Measurements from ENCODE around the gene MYRF.

MYRF gene

DNA sequence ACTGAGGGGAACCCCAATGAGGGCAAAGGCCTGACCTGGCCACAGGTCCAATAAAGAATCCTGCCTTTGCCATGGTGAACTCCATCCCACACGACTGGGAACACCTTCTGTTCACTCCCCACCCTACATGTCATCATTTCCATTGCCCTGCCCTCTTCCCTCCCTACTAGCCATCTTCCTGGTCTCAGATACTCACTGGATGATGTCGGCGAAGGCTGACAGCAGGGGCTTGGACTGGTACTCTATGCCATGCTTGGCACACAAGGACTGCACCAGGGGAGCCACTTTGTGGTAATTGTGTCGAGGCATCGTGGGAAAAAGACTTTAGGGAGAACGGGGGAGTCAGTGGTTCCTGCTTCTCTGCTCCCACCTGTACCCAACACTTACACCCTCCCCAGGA, 50.2 kb downstream of the MYRF start:
- DNase-seq (ENCODE audit: low spot score) = no peak
- Mint-ChIP-seq H3K4me3 (no peak overlapping the region), H3K4me1 (ENCODE audit: low read depth) (peaks cover 15% of the 10 kb centered on the region), H3K36me3 (ENCODE audit: low read depth) (peaks cover 70% of the 10 kb centered on the region), H3K27me3 (ENCODE audit: low read depth) (no peaks in the 10 kb centered on the region), H3K9me3 (no peaks in the 10 kb centered on the region), H3K27ac (no peak overlapping the region)

DNA sequence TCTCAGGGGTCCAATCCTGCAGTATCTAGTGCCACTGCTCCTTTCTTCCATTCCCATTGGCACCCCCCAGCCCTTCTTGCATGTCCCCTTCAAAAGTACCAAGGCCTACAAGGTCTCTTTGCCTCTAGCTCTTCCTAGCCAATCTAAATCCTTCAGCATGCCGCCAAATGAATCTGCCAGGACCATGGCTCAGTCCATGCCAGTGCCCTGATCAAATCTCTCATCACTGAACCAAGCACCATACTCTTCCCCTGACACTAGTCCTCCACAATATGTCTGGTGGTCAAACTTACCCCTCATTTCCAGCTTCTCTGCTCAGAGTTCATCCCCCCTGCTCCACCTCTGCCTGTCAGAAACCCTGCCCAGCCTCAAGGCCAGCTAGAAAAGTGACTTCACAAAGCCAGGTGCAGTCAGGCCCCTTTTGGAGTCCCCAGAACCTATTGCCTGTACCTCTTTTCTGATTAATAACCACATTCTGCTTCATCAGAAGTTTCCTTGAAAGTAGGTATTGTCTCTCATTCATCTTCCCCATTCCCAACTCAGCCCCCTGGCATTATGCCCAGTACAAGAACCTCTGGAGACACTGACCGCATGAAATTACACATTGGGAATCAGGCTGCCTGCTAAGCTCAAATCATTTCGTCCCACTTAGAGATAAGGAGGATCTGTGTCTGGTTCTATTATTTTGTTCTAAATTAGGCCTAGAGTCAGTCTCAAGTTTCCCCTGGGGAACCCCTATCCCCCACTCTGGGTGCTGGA, 51.6 kb downstream of the MYRF start:
- no peak for DNase-seq (ENCODE audit: low spot score)
- peaks cover 67% of the 10 kb centered on the region for H3K36me3 Mint-ChIP-seq (ENCODE audit: low read depth)
- H3K4me1 Mint-ChIP-seq (ENCODE audit: low read depth) = peaks cover 14% of the 10 kb centered on the region
- H3K4me3 Mint-ChIP-seq = no peak overlapping the region
- H3K27ac Mint-ChIP-seq = no peak overlapping the region
- H3K27me3 Mint-ChIP-seq (ENCODE audit: low read depth) = no peaks in the 10 kb centered on the region
- H3K9me3 Mint-ChIP-seq = no peaks in the 10 kb centered on the region

DNA sequence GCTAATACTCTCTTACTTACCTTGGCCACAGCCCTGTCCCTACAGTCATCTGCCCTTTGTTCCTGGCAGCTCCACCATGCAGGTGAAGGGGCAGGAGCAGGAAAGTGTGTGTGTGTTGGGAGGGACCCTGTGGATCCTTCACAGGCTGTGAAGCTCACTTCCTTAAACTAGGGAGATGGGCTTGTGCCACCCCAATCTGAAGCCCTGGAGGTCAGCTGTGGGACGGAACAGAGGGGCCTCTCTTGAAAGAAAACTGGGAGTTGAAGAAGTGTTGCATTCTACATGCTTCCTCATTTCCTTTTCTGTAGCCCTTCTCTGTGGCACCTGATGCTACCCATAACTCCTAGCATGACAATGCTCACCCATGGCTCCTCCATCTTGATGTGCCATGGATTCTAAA, 52.7 kb downstream of the MYRF start:
- Mint-ChIP-seq H3K9me3 (no peaks in the 10 kb centered on the region), H3K4me1 (ENCODE audit: low read depth) (peaks cover 7% of the 10 kb centered on the region), H3K4me3 (no peak overlapping the region), H3K27me3 (ENCODE audit: low read depth) (no peaks in the 10 kb centered on the region), H3K36me3 (ENCODE audit: low read depth) (peaks cover 68% of the 10 kb centered on the region), H3K27ac (peak overlapping the region; percentile 5)
- DNase-seq (ENCODE audit: low spot score) = no peak

DNA sequence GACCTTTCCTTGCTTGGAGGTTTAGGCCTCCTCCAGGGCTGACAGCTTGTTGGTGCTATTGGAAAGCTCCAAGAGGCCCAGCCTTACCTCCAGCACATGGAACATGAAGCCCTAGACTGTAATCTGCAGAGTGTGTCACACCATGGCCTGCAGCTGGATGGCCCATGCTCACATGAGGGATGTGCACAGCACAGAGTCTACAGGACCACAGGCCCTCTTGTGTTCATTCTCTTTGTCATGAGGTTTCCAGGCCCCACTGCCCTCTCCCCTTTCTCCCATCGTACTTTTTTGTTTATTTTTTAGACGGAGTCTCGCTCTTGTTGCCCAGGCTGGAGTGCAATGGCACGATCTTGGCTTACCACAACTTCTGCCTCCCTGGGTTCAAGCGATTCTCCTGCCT, 54.3 kb downstream of the MYRF start:
- Mint-ChIP-seq H3K4me1 (ENCODE audit: low read depth) (peaks cover 4% of the 10 kb centered on the region), H3K9me3 (no peaks in the 10 kb centered on the region), H3K36me3 (ENCODE audit: low read depth) (peaks cover 67% of the 10 kb centered on the region), H3K4me3 (no peak overlapping the region), H3K27me3 (ENCODE audit: low read depth) (no peaks in the 10 kb centered on the region), H3K27ac (no peak overlapping the region)
- no peak for DNase-seq (ENCODE audit: low spot score)

DNA sequence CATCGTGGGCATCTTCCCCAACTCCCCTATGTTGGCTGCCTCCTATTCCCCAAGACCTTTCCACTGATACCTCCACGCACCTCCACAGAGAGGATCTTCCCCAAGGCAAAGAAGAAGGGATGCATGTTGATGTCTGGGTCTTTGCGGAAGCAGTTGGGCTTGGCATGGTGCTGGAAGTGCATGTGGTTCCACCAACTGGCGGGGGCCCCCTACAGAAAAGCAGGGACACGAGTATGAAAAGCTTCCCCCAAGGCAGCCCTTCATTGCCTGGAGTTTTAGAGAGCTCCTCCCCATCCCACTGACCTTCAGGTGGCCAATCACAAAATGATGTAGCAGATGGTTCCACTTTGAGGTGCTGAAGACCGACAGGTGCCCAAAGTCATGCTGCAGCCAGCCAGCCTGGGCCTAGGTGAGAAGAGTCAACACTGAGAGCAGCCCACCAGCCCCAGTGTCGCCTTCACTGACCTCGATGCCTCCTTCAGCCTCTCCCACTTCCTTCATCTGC, 58.3 kb downstream of the MYRF start:
- H3K27me3 Mint-ChIP-seq (ENCODE audit: low read depth) = no peaks in the 10 kb centered on the region
- no peak overlapping the region for H3K4me3 Mint-ChIP-seq
- DNase-seq (ENCODE audit: low spot score) = no peak
- no peaks in the 10 kb centered on the region for H3K9me3 Mint-ChIP-seq
- H3K36me3 Mint-ChIP-seq (ENCODE audit: low read depth) = peaks cover 65% of the 10 kb centered on the region
- peaks cover 11% of the 10 kb centered on the region for H3K4me1 Mint-ChIP-seq (ENCODE audit: low read depth)
- no peak overlapping the region for H3K27ac Mint-ChIP-seq

DNA sequence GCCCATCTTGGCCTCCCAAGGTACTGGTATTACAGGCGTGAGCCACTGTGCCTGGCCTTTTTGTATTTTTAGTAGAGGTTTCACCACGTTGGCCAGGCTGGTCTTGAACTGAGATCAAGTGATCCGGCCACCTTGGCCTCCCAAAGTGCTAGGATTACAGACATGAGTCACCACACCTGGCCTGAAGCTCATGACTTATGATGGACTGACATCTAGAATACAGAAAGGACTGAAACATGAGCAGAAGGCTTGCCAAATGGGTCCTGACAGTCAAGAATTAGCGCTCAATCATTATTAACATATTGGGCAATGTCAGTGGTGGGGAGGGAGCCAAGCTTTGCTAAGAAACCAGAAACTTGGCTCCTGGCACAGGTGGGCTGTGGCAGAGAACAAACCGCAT, 59.4 kb downstream of the MYRF start:
- no peak overlapping the region for H3K4me3 Mint-ChIP-seq
- H3K9me3 Mint-ChIP-seq = no peaks in the 10 kb centered on the region
- H3K27me3 Mint-ChIP-seq (ENCODE audit: low read depth) = no peaks in the 10 kb centered on the region
- DNase-seq (ENCODE audit: low spot score) = no peak
- peaks cover 11% of the 10 kb centered on the region for H3K4me1 Mint-ChIP-seq (ENCODE audit: low read depth)
- no peak overlapping the region for H3K27ac Mint-ChIP-seq
- peaks cover 63% of the 10 kb centered on the region for H3K36me3 Mint-ChIP-seq (ENCODE audit: low read depth)

DNA sequence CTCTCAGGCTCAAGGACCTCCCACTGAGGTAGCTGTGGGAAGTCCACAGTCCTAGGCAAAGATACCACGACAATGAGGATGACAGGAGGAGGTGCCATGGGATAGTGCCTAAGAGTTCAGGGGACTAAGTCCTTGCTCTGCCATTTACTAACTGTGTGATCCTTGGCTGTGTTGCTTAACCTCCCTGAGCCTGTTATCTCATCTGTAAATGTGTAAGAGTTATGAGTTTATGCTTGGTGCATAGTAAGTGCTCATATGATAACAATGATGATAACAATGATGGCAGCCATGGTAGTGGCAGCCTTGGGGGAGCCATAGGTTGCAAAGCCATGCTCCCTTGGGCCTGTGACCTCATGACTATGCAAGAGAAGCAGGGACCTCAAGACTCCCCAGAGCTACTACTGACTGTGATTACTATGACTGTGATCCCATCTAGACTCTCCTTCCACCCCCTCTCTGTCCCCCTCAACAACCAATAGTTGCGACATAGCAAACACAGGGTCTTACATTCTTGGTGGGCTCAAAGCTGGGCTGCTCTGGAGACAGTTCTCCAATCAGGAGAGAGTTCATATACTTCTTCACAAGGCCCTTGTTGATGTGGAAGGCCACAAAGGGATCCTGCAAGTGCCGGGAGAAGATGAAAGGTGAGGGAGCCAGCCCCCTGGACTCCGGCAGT, 60.4 kb downstream of the MYRF start:
- peaks cover 13% of the 10 kb centered on the region for H3K4me1 Mint-ChIP-seq (ENCODE audit: low read depth)
- H3K9me3 Mint-ChIP-seq = no peaks in the 10 kb centered on the region
- no peaks in the 10 kb centered on the region for H3K27me3 Mint-ChIP-seq (ENCODE audit: low read depth)
- peaks cover 56% of the 10 kb centered on the region for H3K36me3 Mint-ChIP-seq (ENCODE audit: low read depth)
- DNase-seq (ENCODE audit: low spot score) = no peak
- no peak overlapping the region for H3K27ac Mint-ChIP-seq
- no peak overlapping the region for H3K4me3 Mint-ChIP-seq

DNA sequence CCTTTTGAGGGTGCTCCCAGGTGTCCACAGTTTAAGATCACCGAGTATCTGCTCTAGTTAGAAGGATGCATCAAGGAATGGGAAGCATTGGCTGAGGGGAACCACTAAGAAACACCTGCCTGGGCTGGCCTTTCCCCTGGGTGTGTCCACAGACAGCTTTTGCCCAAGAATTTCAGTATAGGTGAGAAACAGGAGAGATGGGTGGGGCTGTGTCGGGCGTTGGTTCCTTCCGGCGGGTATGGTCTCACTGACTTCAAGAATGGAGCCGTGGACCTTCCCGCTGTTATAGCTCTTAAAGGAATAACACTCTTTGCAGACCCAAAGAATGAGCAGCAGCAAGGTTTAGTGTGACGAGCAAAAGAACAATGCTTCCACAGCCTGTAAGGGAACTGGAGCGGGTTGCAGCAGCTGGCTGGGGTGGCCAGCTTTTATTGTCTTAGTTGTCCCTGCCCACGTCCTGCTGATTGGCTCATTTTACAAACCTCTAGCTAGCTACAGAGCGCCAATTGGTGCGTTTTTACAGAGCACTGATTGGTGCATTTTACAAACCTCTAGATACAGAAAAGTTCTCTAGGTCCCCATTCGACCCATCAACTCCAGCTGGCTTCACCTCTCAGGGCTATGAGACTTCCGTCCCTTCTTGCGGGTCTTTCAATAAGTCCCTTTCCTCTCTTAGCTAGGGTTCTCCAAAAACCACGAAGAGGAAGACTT, 62.0 kb downstream of the MYRF start:
- Mint-ChIP-seq H3K4me1 (ENCODE audit: low read depth) (peaks cover 13% of the 10 kb centered on the region), H3K9me3 (no peaks in the 10 kb centered on the region), H3K27me3 (ENCODE audit: low read depth) (no peaks in the 10 kb centered on the region), H3K36me3 (ENCODE audit: low read depth) (peaks cover 51% of the 10 kb centered on the region), H3K27ac (peak overlapping the region; percentile 98), H3K4me3 (peak overlapping the region; percentile 97)
- peak; percentile 46 for DNase-seq (ENCODE audit: low spot score)

DNA sequence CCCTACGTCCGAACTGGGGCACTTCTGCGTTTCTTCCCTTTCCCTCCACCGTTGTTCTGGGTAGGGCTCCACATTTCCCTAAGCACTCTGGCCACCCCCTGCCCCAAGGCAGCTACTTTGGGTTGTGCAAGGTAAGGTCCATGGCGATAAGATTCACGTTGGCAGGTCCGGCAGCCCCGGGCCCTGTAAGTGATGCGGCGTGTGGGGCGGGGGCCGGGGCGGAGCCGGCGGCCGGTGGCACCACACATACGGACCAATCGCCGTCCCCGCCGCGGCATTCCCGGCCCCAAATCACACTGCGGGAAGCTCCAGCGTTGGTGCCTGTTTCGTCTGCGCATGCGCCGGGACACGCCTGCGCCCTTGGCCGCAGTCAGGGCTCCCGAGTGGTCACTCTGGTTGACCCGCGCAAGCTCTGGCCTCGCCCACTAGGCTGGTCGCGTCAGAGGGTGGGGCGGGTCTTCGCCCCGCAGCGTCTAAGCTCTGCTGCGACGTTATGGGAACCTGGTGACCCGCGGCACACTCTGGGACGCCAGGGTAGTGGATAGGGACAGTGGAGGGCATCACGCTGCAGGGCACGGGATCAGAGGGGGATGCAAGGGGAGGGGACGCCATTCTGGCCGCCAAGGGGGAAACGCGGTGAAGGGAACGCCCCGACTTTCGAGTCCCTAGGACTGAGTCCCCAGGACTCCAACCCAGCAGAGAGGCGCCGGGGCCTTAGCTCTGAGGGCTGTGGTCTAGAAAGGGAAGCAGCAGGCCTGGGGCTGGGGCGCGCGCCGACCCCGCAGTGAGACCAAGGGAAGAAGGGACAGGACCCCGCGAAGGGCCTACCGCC, 62.7 kb downstream of the MYRF start:
- no peaks in the 10 kb centered on the region for H3K9me3 Mint-ChIP-seq
- H3K4me1 Mint-ChIP-seq (ENCODE audit: low read depth) = peaks cover 12% of the 10 kb centered on the region
- H3K27me3 Mint-ChIP-seq (ENCODE audit: low read depth) = no peaks in the 10 kb centered on the region
- H3K27ac Mint-ChIP-seq = peak overlapping the region; percentile 98
- H3K36me3 Mint-ChIP-seq (ENCODE audit: low read depth) = peaks cover 43% of the 10 kb centered on the region
- peak overlapping the region; percentile 97 for H3K4me3 Mint-ChIP-seq
- peak; percentile 90 for DNase-seq (ENCODE audit: low spot score)

DNA sequence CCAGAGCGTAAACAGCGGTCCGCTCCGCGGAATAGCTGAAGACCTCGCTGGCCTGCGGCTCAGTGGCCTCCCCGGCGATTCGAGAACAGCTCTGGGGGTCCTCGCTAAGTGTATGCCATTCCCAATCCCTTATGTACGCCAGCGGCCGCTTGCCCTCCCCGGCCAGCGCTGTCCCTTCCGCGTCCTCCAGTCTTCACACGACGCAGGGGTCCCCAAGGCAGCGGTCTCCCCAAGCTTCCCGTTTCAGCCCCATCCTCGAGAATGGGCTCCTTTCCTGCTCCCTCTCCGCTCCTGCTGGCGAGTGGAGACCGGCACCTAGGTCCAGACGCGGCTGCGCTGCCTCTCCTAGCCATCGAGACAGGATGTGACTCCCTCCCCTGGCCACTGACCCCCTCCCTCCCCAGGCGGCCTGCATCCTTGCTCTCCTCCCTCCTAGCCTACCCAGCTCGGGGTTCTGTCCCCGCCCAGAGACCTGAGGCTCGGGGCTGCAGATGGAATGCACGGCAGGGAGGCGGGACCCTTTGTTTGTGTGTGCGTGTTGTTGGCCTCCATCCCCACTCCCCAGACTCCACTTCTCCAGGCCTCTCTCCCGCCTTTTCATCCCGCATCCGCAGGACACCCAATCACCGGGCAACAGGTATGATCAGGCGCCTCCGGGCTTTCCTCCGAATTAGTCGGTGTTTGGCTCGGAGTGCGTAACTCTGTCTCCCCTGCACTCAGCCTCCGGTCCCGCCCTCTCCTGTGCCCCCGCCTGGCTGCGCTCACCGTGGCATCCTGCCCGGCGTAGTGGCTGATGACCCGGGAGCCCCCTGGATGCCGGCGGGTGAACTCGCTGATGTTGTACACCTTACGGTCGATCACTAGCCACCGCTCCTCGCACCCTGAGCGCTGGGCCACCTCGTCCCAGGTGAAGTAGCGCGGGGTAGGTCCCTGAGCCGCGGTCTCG, 63.6 kb downstream of the MYRF start:
- H3K4me3 Mint-ChIP-seq = peak overlapping the region; percentile 97
- H3K27ac Mint-ChIP-seq = peak overlapping the region; percentile 98
- peak; percentile 64 for DNase-seq (ENCODE audit: low spot score)

DNA sequence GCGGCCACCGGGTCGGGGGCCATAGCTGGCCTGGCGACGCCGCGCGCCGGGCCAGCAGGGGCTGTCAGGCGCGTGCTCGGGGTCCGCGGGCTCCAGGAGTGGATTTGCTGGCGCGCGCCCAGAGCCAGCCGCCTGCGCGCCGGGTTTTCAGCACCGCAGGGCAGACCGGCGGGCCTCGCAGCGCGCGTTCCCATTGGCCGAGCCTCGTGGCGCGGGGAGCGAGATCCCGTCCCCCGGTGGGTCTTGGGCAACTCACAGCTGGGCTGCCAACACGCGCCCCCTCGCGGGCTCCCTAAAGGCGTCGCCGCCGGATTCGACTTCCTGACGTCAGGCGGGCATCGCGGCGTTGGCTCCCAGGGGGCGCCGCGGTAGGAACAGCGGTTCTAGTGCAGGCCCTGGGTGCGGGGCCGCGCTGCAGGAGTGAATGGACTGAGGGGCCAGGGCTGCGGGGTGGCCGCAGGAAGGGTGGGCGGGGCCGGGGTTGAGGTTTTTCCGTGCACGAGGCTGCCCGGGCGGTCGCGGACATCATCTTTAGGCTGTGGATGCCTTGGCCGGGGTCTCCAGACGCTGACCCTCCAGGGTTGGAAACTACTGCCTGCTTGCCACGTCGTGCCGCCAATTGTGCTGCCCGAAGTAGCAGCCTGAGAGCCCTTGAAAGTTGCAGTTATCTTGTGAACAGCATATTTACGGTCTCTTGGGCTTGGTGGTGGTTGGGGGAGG, 64.5 kb downstream of the MYRF start, which contains the start of gene FADS1:
Gene FADS1 (minus strand): TSS at position 268 of the 720 bp plus-strand sequence. CDS start 74 bp downstream, at position 194.
- Mint-ChIP-seq H3K4me1 (ENCODE audit: low read depth) (peaks cover 12% of the 10 kb centered on the region), H3K27ac (peak within 1 kb of the TSS; percentile 98), H3K9me3 (no peaks in the 10 kb centered on the region), H3K27me3 (ENCODE audit: low read depth) (no peaks in the 10 kb centered on the region), H3K4me3 (peak within 1 kb of the TSS; percentile 97), H3K36me3 (ENCODE audit: low read depth) (peaks cover 31% of the 10 kb centered on the region)
- DNase-seq (ENCODE audit: low spot score) = peak; percentile 94

More for the DNA sequence above, 63.6 kb downstream of the MYRF start:
- Mint-ChIP-seq H3K4me1 (ENCODE audit: low read depth) (peaks cover 12% of the 10 kb centered on the region), H3K27me3 (ENCODE audit: low read depth) (no peaks in the 10 kb centered on the region), H3K9me3 (no peaks in the 10 kb centered on the region), H3K36me3 (ENCODE audit: low read depth) (peaks cover 37% of the 10 kb centered on the region)

Data from T-helper 2 cell treated with Interferon-gamma antibody and Interleukin-4, amounts not matched to agents 5 μg/mL and 100 μg/mL, for 36 hours (primary cell).